Fibroblast of mammary gland (primary cell): ENCODE measurements around the gene NUP37.
"Not testable (repeated sequence)": the region's sequence is repeated elsewhere in the genome, so short reads cannot be mapped to it uniquely, and the experiment has no call there.

Experiments used
- DNase-seq: peaks from one replicate; pipeline ENCODE4 v3.0.0-alpha.2; 2010; ENCODE audit warnings: low read depth
- H3K4me3 ChIP-seq: 2 replicates; pipeline ENCODE4 v1.5.1; 2011; ENCODE audit warnings: low read depth, mild to moderate bottlenecking, low read length, moderate library complexity; ENCODE audit not compliant: control insufficient read depth
- TF ChIP-seq, protein P1 (sequence below): conservative IDR thresholded peaks from 2 replicates; pipeline ENCODE4 v1.5.1; 2011; ENCODE audit warnings: low read depth, low read length, inconsistent platforms; ENCODE audit not compliant: control insufficient read depth, insufficient read depth

Gene NUP37

DNA sequence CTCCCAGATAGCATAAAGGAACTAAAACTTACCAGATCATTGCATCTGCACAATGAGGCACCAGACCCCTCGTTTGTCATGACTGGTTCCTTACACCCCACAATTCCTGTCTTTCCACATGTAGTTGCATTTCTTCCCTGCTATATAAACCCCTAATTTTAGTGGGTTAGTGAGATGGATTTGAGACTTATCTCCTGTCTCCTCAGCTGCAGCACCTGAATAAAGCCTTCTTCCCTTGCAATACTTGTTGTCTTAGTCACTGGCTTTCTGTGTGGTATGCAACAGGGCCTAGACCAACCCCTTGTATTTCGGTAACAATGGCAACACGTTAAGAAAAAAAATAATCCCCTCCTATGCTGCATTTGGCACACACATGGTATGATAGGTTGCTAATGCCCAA is 13.0 kb downstream of the NUP37 start:
- TF ChIP-seq, protein P1, sequence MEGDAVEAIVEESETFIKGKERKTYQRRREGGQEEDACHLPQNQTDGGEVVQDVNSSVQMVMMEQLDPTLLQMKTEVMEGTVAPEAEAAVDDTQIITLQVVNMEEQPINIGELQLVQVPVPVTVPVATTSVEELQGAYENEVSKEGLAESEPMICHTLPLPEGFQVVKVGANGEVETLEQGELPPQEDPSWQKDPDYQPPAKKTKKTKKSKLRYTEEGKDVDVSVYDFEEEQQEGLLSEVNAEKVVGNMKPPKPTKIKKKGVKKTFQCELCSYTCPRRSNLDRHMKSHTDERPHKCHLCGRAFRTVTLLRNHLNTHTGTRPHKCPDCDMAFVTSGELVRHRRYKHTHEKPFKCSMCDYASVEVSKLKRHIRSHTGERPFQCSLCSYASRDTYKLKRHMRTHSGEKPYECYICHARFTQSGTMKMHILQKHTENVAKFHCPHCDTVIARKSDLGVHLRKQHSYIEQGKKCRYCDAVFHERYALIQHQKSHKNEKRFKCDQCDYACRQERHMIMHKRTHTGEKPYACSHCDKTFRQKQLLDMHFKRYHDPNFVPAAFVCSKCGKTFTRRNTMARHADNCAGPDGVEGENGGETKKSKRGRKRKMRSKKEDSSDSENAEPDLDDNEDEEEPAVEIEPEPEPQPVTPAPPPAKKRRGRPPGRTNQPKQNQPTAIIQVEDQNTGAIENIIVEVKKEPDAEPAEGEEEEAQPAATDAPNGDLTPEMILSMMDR: no peak
- H3K4me3 ChIP-seq: no peak overlapping the region
- no peak for DNase-seq

DNA sequence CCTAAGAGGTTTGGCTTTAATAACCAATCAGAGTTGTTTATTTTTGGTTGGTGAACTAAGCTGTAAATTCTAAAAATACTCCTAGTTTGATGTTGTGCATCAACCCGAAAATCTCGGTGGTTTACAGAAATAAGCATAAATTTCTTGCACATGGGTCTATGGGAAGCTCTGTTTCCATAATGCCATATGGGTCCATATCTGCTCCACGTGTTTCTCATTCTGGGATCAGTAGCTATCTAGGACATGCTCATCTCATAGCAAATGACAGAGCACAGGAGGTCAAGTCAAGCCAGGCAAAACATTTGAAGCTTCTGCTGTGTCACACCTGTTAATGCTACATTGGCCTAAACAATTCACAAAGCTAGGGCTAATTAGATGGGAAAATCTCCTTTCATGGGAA is 23.1 kb downstream of the NUP37 start:
- TF ChIP-seq, protein P1: no peak
- H3K4me3 ChIP-seq: no peak overlapping the region
- DNase-seq: no peak

DNA sequence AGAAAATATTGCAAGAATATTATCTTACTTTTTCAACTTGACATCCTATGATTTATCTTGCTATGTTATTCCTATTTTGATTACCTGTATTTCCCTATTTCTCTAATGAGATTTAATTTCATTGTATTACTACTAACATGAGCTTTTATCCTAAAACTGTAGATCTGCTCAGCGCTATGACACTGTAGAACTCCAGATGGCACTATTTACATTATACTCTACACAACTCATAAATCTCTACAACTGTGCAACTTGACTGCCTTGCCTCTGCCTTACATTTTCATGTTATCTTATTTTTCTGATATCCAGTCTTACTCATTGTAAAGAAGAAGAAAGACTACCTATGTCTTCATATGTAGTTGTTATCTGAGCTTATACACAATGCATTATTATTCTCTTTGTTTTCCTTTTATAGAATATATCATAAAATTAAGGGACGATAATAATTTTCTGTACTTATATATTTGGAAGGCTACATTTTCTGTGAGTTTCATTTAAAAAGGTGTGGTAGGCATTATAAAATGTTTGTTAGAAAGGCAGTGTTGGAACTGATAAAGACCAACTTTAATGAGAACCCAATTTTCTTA is 24.1 kb downstream of the NUP37 start:
- TF ChIP-seq, protein P1: peak; percentile 42
- DNase-seq: peak; percentile 45
- no peak overlapping the region for H3K4me3 ChIP-seq

DNA sequence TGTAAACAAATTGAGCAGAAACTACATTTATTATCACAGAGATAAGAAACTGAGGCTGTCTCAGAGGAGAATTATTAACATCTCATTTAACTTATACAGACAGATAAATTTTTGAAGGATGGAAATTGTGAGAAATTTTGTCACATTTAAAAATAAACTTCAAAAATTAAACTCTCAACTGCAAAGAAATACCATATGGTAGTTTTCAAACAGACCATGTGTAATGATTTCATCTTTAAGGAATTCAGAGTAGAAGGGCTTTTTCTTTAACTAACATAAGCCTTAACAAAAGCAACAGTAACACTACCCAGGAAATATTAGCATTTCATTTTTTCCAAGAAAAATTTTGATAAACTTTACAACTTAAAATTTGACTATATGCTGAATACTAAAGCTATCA is 26.6 kb downstream of the NUP37 start:
- H3K4me3 ChIP-seq: no peak overlapping the region
- peak; percentile 37 for DNase-seq
- TF ChIP-seq, protein P1: no peak

DNA sequence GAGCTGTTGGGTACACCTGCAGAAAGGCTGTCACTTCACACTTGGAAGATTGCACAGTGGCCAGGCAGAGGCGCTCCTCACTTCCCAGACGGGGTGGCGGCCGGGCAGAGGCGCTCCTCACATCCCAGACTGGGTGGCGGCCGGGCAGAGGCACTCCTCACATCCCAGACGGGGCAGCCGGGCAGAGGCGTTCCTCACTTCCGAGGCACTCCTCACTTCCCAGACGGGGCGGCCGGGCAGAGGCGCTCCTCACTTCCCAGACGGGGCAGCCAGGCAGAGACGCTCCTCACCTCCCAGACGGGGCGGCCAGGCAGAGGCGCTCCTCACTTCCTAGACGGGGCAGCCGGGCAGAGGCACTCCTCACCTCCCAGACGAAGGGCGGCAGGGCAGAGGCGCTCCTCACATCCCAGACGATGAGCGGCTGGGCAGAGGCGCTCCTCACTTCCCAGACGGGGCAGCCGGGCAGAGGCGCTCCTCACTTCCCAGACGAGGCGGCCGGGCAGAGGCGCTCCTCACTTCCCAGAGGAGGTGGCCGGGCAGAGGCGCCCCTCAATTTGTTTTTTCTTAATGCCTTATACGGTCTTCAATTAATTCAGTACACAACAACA is 30.6 kb downstream of the NUP37 start:
- H3K4me3 ChIP-seq, DNase-seq: not testable (repeated sequence)

DNA sequence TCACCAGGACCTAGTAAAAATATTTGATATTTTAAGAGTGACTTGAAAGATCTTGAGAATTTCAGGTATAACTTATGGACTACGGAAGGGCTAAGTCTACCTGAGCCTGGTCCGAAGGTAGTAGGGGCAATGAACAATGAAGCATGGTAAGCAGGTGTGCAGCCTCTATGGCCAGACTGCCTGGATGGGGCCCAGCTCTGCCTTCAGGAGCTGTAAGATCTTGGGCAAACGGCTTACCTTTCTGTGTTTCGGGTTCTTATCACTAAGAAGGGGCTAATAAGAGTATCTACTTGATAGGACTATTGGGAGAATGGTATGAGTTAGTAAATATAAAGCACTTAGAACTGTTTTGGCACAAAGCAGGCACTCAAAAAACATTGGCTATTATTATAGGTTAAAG is 39.1 kb downstream of the NUP37 start:
- no peak overlapping the region for H3K4me3 ChIP-seq
- no peak for DNase-seq
- TF ChIP-seq, protein P1: no peak

DNA sequence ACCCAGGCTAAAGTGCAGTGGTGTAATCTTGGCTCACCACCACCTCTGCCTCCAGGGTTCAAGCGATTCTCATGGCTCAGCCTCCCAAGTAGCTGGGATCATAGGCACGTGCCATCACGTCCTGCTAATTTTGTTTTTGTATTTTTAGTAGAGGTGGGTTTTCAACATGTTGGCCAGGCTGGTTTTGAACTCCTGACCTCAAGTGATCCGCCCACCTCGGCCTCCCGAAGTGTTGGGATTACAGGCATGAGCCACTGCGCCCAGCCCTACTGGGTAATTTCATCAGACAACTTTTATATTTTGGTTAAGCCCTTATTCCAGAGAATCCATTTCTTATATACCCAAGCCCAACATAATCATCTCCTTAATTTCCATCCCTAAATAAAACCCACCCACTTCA is 47.8 kb downstream of the NUP37 start:
- DNase-seq, H3K4me3 ChIP-seq: not testable (repeated sequence)

DNA sequence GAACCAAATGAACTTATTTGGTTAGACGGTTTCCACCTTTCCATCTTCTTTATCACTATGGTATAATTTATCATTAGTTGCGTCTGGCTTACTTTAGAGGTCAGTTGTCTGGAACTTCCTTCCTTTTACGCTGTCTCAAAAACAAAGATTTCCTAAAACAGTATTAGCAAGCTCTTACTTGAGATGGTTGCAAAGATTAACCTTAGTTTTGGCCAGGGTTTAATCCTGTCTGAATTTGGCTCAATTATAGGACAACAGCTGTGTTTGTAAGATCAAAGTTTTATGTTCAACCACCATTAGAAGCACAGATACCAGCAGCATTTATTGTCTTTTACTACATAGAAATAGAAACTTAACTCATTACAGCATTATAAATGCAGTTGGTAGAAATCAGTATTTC is 50.2 kb downstream of the NUP37 start:
- TF ChIP-seq, protein P1: no peak
- DNase-seq: no peak

More for the DNA sequence above, 50.2 kb downstream of the NUP37 start:
- no peak overlapping the region for H3K4me3 ChIP-seq
